Loucy (cell line): ENCODE data around the gene NTN5.
A peak's percentile ranks its signal among the peaks of the same experiment; 100 is the strongest.

Experiments used
- H2AFZ ChIP-seq: fragments of 200-600 bp; sonication (generic); 2 replicates; pipeline ENCODE4 v1.6.0; 2016; ENCODE audit warnings: antibody characterized with exemption, mild to moderate bottlenecking, low read length, moderate library complexity
- H3F3A ChIP-seq: fragments of 200-600 bp; 2 replicates; pipeline ENCODE4 v1.6.0; 2016; ENCODE audit warnings: antibody characterized with exemption, low read depth, mild to moderate bottlenecking
- H3K27me3 ChIP-seq: fragments of 200-600 bp; sonication (generic); 2 replicates; pipeline ENCODE4 v1.6.1; 2014; ENCODE audit warnings: low read length, mild to moderate bottlenecking; ENCODE audit not compliant: insufficient read depth, poor library complexity, severe bottlenecking
- H3K36me3 ChIP-seq: fragments of 200-600 bp; sonication (generic); 2 replicates; pipeline ENCODE4 v1.6.1; 2016; ENCODE audit warnings: low read length; ENCODE audit not compliant: insufficient read depth
- H3K4me1 ChIP-seq: fragments of 200-600 bp; sonication (generic); 2 replicates; pipeline ENCODE4 v1.5.1; 2014; ENCODE audit warnings: low read length, mild to moderate bottlenecking; ENCODE audit not compliant: insufficient read depth, poor library complexity, severe bottlenecking
- H3K4me2 ChIP-seq: fragments of 200-600 bp; sonication (generic); 2 replicates; pipeline ENCODE4 v1.6.0; 2014; ENCODE audit warnings: antibody characterized with exemption, low read length, low read depth, mild to moderate bottlenecking; ENCODE audit not compliant: poor library complexity, severe bottlenecking
- H3K4me3 ChIP-seq: fragments of 200-600 bp; sonication (generic); 2 replicates; pipeline ENCODE4 v1.5.1; 2014; ENCODE audit warnings: low read length, mild to moderate bottlenecking, mixed read lengths; ENCODE audit not compliant: poor library complexity, severe bottlenecking
- H3K79me2 ChIP-seq: fragments of 200-600 bp; sonication (generic); 2 replicates; pipeline ENCODE4 v1.6.1; 2014; ENCODE audit warnings: low read length; ENCODE audit not compliant: insufficient read depth
- H3K9ac ChIP-seq: fragments of 200-600 bp; sonication (generic); 2 replicates; pipeline ENCODE4 v1.6.0; 2014; ENCODE audit warnings: mild to moderate bottlenecking, low read depth, low read length, moderate library complexity; ENCODE audit not compliant: poor library complexity, severe bottlenecking
- H3K9me2 ChIP-seq: fragments of 200-600 bp; sonication (generic); replicated peaks from 2 replicates; pipeline ENCODE4 v1.6.1; 2016; ENCODE audit warnings: low read depth, low read length, mixed read lengths
- H3K9me3 ChIP-seq: fragments of 200-600 bp; sonication (generic); 2 replicates; pipeline ENCODE4 v1.6.1; 2014; ENCODE audit warnings: mild to moderate bottlenecking, antibody characterized with exemption, low read length, low read depth; ENCODE audit not compliant: insufficient read depth
- H4K20me1 ChIP-seq: fragments of 200-600 bp; sonication (generic); 2 replicates; pipeline ENCODE4 v1.6.0; 2014; ENCODE audit warnings: antibody characterized with exemption, low read length, mild to moderate bottlenecking; ENCODE audit not compliant: insufficient read depth, poor library complexity, severe bottlenecking
- EZH2phosphoT487 ChIP-seq: fragments of 200-600 bp; IDR thresholded peaks from 2 replicates; pipeline ENCODE4 v1.6.1; 2018; ENCODE audit warnings: antibody characterized with exemption, mild to moderate bottlenecking, moderate library complexity, borderline replicate concordance
- TF ChIP-seq, protein P1 (sequence below): fragments of 200-600 bp; sonication (generic); conservative IDR thresholded peaks from 2 replicates; pipeline ENCODE4 v1.5.1; 2014; ENCODE audit warnings: mild to moderate bottlenecking, antibody characterized with exemption, low read length

Gene NTN5, protein sequence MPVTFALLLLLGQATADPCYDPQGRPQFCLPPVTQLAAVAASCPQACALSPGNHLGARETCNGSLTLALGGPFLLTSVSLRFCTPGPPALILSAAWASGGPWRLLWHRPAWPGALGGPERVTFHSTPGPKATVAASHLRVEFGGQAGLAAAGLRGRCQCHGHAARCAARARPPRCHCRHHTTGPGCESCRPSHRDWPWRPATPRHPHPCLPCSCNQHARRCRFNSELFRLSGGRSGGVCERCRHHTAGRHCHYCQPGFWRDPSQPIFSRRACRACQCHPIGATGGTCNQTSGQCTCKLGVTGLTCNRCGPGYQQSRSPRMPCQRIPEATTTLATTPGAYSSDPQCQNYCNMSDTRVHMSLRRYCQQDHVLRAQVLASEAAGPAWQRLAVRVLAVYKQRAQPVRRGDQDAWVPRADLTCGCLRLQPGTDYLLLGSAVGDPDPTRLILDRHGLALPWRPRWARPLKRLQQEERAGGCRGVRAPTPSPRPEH

DNA sequence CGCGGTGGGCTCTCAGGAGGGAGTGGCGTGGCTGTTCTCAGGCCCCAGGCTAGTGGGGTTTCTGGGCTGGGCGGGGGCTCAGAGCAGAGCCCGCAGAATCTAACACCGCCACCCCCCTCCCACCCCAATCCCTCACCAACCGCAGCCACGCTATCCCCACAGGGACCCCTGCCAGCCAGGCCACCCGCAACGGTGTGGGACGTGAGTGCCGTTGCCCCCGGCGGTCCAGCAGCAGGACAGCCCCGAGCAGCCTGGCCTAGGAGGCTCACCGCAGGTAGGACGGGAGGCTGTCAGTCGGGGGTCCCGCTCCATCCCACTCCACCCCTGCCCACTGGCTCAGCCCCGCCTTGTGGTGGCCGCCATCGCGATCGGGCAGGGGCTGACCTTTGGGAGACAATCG is at the start of gene NTN5:
Gene NTN5 (minus strand): TSS at position 24 of the 400 bp plus-strand sequence. CDS start 2,031 bp downstream, outside the sequence.
- Histone ChIP-seq H2AFZ (no peak within 1 kb of the TSS), H3K9ac (no peak within 1 kb of the TSS), H4K20me1 (no peaks in the 10 kb centered on the region), H3K9me2 (no peaks in the 10 kb centered on the region), H3K36me3 (no peaks in the 10 kb centered on the region), H3F3A (no peaks in the 10 kb centered on the region), H3K9me3 (no peaks in the 10 kb centered on the region), H3K27me3 (no peaks in the 10 kb centered on the region), H3K79me2 (no peaks in the 10 kb centered on the region), H3K4me1 (no peaks in the 10 kb centered on the region), H3K4me3 (no peak within 1 kb of the TSS), H3K4me2 (no peak within 1 kb of the TSS)
- TF ChIP-seq, protein P1, sequence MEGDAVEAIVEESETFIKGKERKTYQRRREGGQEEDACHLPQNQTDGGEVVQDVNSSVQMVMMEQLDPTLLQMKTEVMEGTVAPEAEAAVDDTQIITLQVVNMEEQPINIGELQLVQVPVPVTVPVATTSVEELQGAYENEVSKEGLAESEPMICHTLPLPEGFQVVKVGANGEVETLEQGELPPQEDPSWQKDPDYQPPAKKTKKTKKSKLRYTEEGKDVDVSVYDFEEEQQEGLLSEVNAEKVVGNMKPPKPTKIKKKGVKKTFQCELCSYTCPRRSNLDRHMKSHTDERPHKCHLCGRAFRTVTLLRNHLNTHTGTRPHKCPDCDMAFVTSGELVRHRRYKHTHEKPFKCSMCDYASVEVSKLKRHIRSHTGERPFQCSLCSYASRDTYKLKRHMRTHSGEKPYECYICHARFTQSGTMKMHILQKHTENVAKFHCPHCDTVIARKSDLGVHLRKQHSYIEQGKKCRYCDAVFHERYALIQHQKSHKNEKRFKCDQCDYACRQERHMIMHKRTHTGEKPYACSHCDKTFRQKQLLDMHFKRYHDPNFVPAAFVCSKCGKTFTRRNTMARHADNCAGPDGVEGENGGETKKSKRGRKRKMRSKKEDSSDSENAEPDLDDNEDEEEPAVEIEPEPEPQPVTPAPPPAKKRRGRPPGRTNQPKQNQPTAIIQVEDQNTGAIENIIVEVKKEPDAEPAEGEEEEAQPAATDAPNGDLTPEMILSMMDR: no peak
- no peak for TF ChIP-seq EZH2phosphoT487

DNA sequence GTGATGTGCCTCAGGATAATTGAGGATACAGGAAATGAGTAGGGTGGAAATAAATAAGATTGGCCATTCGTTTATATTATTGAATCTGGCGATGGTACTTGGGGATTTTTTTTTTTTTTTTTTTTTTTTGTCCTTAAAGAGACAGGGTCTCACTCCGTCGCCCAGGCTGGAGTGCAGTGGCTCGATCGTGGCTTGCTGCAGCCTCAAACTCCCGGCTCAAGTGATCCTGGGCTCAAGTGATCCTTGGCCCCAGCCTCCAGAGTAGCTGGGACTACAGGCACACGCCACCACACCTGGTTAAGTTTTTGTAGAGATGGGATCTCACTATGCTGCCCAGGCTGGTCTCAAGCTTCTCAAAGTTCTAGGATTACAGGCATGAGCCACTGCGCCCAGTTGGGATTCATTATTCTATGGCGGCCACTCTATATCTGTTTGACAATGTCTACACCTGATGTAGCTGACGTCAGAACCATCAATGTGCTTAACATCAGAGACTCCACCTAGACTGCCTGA is 49.4 kb upstream of the NTN5 start:
- Histone ChIP-seq H3K9me2 (no peaks in the 10 kb centered on the region), H3K79me2 (no peaks in the 10 kb centered on the region), H3F3A (no peaks in the 10 kb centered on the region), H3K27me3 (no peaks in the 10 kb centered on the region), H2AFZ (no peak overlapping the region), H3K9me3 (no peaks in the 10 kb centered on the region), H4K20me1 (no peaks in the 10 kb centered on the region), H3K4me3 (no peak overlapping the region), H3K36me3 (no peaks in the 10 kb centered on the region), H3K4me2 (no peak overlapping the region), H3K9ac (no peak overlapping the region), H3K4me1 (peaks cover 19% of the 10 kb centered on the region)
- TF ChIP-seq, protein P1: no peak
- TF ChIP-seq EZH2phosphoT487: no peak

DNA sequence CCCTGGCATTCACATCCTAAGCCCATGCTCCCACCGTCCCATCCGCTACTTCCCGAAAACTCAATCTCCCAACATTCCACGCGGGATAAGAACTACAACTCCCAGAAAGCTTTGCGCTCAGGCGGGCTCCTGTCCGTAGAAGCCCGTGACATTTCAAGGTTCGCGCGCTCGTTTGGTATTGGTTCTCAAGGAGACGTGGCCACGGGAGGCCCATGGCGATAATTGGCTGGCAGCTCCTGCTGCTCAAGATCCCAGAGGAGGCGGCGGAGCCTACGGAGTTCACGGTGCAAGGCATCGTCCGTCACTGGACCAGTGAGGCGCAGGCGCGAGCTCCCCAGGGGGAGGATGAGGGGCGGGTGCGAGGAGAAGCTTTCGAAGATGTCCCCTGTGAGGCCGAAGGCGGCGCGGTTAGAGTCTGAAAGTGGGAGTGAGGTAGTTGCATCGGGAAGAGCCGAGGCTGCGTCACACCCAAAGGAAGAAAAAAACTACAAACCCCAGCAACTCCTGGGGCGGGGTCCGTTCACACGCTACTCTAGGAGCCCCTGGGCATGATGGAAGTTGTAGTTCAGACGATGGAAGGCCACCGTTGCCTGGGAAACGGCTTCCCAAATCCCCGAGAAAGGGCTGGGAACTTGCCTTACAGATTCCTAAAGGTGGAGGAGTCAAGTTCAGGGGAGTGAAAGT is 47.9 kb upstream of the NTN5 start:
- Histone ChIP-seq H3K27me3 (no peaks in the 10 kb centered on the region), H3K4me3 (peak overlapping the region; percentile 75), H3K9me3 (no peaks in the 10 kb centered on the region), H3K36me3 (no peaks in the 10 kb centered on the region), H4K20me1 (no peaks in the 10 kb centered on the region), H3K9me2 (no peaks in the 10 kb centered on the region), H3K4me2 (peak overlapping the region; percentile 87), H3K4me1 (peaks cover 12% of the 10 kb centered on the region), H3K9ac (peak overlapping the region; percentile 69), H3K79me2 (no peaks in the 10 kb centered on the region), H3F3A (no peaks in the 10 kb centered on the region), H2AFZ (peak overlapping the region; percentile 82)
- TF ChIP-seq, protein P1: no peak
- TF ChIP-seq EZH2phosphoT487: no peak
